ENCODE results near the gene ODF2.

Gene ODF2

DNA sequence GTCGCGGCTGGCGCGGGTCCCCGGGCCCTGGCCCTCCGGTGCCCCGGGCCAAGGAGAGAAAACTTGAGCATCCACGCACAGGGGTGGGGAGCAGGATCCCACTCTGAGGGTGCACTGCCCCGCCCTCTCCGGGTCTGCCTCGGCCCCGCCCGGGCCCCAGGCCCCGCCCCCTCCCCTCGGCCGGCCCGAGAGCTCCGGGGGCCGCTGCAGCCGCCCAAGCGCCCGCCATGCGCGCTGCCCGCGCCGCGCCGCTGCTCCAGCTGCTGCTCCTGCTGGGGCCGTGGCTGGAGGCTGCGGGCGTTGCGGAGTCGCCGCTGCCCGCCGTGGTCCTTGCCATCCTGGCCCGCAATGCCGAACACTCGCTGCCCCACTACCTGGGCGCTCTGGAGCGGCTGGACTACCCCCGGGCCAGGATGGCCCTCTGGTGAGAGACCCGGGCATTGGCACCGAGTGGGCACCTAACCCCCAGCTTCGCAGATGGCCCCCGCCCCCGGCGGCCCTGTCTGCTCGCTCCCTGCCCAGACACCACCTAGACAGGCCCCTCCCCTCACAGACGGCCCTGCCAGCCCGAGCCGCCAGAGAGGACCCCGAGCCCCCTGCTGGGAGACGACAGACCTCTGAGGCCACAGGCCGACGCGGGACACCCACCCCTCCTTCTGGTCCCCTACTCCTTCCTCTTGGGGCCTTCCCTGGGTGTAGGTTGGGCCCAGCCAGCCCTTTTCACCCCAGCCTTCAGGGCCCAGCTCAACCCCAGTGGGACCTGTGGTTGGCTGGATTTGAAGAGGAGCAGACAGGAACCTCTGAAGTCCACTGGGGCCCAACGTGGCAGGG, 34.9 kb upstream of the ODF2 start, which contains the start of gene CERCAM:
CERCAM (plus strand) TSS at position 207 of the 831 bp plus-strand sequence; CDS start at position 228, 21 bp downstream.
- TF ChIP-seq ZBTB7A (IDR thresholded peaks at IDR 0.05; ENCODE audit: low read depth) (peak; percentile 46; the same call in 1 of the 2 replicates), TCF12 (IDR thresholded peaks at IDR 0.05; ENCODE audit: low read depth) (no peak), YY1 (IDR thresholded peaks at IDR 0.05; ENCODE audit: low read depth) (peak; percentile 45; the same call in 1 of the 2 replicates)
- TF ChIP-seq, protein P1, sequence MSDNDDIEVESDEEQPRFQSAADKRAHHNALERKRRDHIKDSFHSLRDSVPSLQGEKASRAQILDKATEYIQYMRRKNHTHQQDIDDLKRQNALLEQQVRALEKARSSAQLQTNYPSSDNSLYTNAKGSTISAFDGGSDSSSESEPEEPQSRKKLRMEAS (IDR thresholded peaks at IDR 0.05) = peak; percentile 6

GRCh38 chr9:128421482-128421996, 34.3 kb upstream of the ODF2 start:
- TF ChIP-seq TAF1 (IDR thresholded peaks at IDR 0.05; ENCODE audit: low read depth) (no peak), ZBTB7A (IDR thresholded peaks at IDR 0.05; ENCODE audit: low read depth) (no peak), CREB1 (IDR thresholded peaks at IDR 0.05; ENCODE audit: low read depth) (no peak), YY1 (IDR thresholded peaks at IDR 0.05; ENCODE audit: low read depth) (no peak), EGR1 (IDR thresholded peaks at IDR 0.05) (no peak), TEAD4 (IDR thresholded peaks at IDR 0.05) (no peak), FOXM1 (IDR thresholded peaks at IDR 0.05; ENCODE audit: borderline replicate concordance, low read depth) (no peak), CEBPB (IDR thresholded peaks at IDR 0.05) (no peak), RAD21 (IDR thresholded peaks at IDR 0.05; ENCODE audit: low read depth) (no peak), NFIC (IDR thresholded peaks at IDR 0.05) (no peak), TCF12 (IDR thresholded peaks at IDR 0.05; ENCODE audit: low read depth) (no peak), EP300 (IDR thresholded peaks at IDR 0.05; ENCODE audit: borderline replicate concordance) (no peak)
- TF ChIP-seq, protein P2, sequence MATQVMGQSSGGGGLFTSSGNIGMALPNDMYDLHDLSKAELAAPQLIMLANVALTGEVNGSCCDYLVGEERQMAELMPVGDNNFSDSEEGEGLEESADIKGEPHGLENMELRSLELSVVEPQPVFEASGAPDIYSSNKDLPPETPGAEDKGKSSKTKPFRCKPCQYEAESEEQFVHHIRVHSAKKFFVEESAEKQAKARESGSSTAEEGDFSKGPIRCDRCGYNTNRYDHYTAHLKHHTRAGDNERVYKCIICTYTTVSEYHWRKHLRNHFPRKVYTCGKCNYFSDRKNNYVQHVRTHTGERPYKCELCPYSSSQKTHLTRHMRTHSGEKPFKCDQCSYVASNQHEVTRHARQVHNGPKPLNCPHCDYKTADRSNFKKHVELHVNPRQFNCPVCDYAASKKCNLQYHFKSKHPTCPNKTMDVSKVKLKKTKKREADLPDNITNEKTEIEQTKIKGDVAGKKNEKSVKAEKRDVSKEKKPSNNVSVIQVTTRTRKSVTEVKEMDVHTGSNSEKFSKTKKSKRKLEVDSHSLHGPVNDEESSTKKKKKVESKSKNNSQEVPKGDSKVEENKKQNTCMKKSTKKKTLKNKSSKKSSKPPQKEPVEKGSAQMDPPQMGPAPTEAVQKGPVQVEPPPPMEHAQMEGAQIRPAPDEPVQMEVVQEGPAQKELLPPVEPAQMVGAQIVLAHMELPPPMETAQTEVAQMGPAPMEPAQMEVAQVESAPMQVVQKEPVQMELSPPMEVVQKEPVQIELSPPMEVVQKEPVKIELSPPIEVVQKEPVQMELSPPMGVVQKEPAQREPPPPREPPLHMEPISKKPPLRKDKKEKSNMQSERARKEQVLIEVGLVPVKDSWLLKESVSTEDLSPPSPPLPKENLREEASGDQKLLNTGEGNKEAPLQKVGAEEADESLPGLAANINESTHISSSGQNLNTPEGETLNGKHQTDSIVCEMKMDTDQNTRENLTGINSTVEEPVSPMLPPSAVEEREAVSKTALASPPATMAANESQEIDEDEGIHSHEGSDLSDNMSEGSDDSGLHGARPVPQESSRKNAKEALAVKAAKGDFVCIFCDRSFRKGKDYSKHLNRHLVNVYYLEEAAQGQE (IDR thresholded peaks at IDR 0.05; ENCODE audit: low read depth) = no peak
- TF ChIP-seq, protein P1 (IDR thresholded peaks at IDR 0.05) = no peak
- TF ChIP-seq, protein P3, sequence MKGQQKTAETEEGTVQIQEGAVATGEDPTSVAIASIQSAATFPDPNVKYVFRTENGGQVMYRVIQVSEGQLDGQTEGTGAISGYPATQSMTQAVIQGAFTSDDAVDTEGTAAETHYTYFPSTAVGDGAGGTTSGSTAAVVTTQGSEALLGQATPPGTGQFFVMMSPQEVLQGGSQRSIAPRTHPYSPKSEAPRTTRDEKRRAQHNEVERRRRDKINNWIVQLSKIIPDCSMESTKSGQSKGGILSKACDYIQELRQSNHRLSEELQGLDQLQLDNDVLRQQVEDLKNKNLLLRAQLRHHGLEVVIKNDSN (IDR thresholded peaks at IDR 0.05) = no peak

DNA sequence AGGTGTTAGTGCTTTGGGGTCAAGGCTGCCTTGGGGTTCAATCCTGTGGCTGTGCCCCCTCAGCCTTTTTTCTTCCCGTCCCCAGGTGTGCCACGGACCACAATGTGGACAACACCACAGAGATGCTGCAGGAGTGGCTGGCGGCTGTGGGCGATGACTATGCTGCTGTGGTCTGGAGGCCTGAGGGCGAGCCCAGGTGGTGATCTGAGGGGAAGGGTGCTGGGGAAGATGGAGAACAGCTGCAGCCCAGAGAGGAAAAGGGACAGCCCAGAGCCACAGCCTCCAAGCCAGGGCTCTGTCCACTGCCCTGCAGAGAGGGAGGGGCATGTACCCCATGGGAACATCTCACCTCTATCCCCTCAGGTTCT, 33.0 kb upstream of the ODF2 start:
- TF ChIP-seq YY1 (IDR thresholded peaks at IDR 0.05; ENCODE audit: low read depth) (no peak), NFIC (IDR thresholded peaks at IDR 0.05) (no peak)

DNA sequence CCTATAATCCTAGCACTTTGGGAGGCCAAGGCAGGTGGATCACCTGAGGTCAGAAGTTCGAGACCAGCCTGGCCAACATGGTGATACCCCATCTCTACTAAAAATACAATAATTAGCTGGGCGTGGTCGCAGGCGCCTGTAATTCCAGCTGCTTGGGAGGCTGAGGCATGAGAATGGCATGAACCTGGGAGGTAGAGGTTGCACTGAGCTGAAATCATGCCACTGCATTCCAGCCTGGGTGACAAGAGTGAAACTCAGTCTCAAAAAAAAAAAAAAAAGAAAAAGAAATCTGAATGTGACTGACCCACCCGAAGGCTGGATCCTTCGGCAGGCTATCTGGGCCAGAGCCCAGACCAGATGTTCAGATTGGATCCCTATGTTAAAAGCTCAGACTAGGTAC, 32.5 kb upstream of the ODF2 start:
- TF ChIP-seq TEAD4 (IDR thresholded peaks at IDR 0.05) = peak; percentile 40; the same call in 1 of the 2 replicates

- TF ChIP-seq TAF1 (IDR thresholded peaks at IDR 0.05; ENCODE audit: low read depth) = no peak
- TF ChIP-seq CEBPB (IDR thresholded peaks at IDR 0.05) = no peak
- no peak for TF ChIP-seq RAD21 (IDR thresholded peaks at IDR 0.05; ENCODE audit: low read depth)
- no peak for TF ChIP-seq FOXM1 (IDR thresholded peaks at IDR 0.05; ENCODE audit: borderline replicate concordance, low read depth)
- TF ChIP-seq, protein P2 (IDR thresholded peaks at IDR 0.05; ENCODE audit: low read depth) = no peak
- TF ChIP-seq ZBTB7A (IDR thresholded peaks at IDR 0.05; ENCODE audit: low read depth) = no peak
Observed at GRCh38 chr9:128424268-128424780, 31.5 kb upstream of the ODF2 start.

DNA sequence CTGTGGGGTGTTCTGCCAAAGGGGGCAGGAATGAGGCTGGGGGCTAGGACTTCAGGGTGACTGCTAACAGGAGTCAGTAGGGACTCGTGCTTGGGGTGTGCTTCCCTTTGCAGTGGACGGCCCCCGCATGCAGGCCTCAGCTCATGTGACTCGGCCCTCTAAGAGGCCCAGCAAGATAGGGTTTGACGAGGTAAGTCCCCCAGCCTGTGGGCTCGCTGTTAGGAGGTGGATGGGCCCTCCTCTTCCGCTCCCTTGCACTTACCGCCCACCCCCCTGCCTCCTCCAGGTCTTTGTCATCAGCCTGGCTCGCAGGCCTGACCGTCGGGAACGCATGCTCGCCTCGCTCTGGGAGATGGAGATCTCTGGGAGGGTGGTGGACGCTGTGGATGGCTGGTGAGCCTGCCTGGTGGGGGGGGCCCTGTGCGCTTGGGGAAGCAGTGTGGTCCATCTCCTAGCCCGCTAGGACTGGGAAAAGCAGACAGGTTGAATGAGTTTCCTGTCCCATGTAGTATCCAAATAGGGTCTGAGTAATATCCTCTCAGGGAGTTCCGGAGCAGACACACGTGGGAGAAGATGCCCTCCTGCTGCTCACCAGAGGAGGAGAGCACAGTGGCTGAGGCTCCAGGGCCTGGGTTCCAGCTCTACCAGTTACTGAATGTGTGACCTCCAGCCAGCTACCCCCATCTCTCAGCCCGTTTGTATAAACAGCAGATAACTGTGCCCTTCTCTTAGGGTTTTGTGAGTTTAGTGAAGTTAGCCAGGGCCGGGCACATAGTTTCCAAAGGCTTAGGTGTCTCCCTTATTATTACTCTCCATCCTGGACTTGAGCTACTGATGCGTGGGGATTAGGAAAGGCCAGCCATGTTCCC, 26.9 kb upstream of the ODF2 start:
- TF ChIP-seq EP300 (IDR thresholded peaks at IDR 0.05; ENCODE audit: borderline replicate concordance) = no peak
- TF ChIP-seq FOXM1 (IDR thresholded peaks at IDR 0.05; ENCODE audit: borderline replicate concordance, low read depth) = no peak
- no peak for TF ChIP-seq ZBTB7A (IDR thresholded peaks at IDR 0.05; ENCODE audit: low read depth)
- no peak for TF ChIP-seq YY1 (IDR thresholded peaks at IDR 0.05; ENCODE audit: low read depth)
- TF ChIP-seq, protein P2 (IDR thresholded peaks at IDR 0.05; ENCODE audit: low read depth) = no peak
- no peak for TF ChIP-seq CREB1 (IDR thresholded peaks at IDR 0.05; ENCODE audit: low read depth)
- TF ChIP-seq EGR1 (IDR thresholded peaks at IDR 0.05) = no peak
- TF ChIP-seq, protein P3 (IDR thresholded peaks at IDR 0.05) = no peak
- no peak for TF ChIP-seq TCF12 (IDR thresholded peaks at IDR 0.05; ENCODE audit: low read depth)
- TF ChIP-seq CEBPB (IDR thresholded peaks at IDR 0.05) = no peak
- TF ChIP-seq TAF1 (IDR thresholded peaks at IDR 0.05; ENCODE audit: low read depth) = no peak
- TF ChIP-seq, protein P1 (IDR thresholded peaks at IDR 0.05) = no peak
- TF ChIP-seq TEAD4 (IDR thresholded peaks at IDR 0.05) = no peak
- no peak for TF ChIP-seq NFIC (IDR thresholded peaks at IDR 0.05)
- TF ChIP-seq RAD21 (IDR thresholded peaks at IDR 0.05; ENCODE audit: low read depth) = no peak
